GM18499 (cell line): Measurements from ENCODE around the gene OR8J1.
"Not testable (repeated sequence)": the region's sequence is repeated elsewhere in the genome, so short reads cannot be mapped to it uniquely, and the experiment has no call there.

ENCODE experiments used
- ATAC-seq: cut with Tn5 transposase; IDR thresholded peaks from one replicate; pipeline ENCODE4 v1.9.1; 2021; ENCODE audit warnings: moderate number of reproducible peaks; ENCODE audit not compliant: insufficient read depth, unreplicated experiment

Gene OR8J1

GRCh38 chr11:56353991-56354390 is at the start of gene OR8J1:
Gene OR8J1 (plus strand): TSS chr11:56354291. CDS start chr11:56360247, 5,956 bp downstream.
- ATAC-seq, result no peak

- no peak for ATAC-seq
These were observed 46.3 kb upstream of the OR8J1 start for GRCh38 chr11:56307836-56308235.

DNA sequence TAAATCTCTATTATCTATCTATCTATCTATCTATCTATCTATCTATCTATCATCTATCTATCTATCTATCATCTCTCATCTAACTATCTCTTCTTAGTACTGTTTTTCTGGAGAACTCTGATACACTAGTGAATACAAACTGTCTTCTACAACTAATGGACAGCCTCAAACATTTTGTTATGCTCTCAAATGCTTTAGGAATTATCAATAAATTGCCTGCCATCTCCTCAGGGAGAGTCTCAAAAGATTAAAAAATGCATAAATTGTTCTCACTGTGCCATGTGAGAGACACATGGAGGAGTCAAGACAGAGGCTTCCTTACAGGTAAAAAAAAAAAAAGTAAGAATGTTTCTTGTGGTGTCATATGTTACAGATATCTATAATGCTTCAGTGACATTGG is 39.2 kb upstream of the OR8J1 start, which contains the start of gene OR8K3:
Gene OR8K3 (plus strand): TSS at position 301 of the 400 bp plus-strand sequence. CDS start 3,163 bp downstream, outside the sequence.
- no peak for ATAC-seq

DNA sequence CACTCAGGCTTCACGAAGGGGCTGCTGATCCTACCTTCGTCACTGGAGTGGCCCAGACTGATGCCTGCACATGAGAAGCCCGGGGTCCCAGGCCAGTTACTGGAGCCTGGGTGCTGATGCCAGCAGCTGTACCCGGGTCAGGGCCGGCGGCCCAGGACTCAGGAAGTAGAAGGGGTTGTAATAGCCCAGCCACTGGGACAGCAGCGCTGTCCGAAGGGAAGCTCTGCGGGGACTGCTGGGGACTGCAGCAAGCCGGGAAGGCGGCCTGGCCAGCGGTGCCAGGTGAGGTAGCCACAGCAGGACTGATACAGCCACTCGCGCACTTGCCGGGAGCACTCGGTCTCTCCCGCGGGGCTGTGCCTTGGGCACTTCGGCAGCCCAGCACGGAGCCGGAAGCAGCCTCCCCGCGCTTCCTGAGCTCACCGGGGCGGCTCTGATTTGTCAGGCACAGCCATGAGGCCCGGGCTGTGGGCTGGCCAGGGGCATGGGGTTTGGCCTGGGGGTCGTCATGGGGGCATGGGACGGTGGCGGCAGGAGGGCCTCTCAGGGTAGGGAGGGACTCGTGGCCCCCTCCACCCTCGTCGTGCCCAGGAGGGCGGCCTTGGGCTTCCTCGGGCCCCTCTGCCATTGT is 22.1 kb upstream of the OR8J1 start:
- no peak for ATAC-seq

DNA sequence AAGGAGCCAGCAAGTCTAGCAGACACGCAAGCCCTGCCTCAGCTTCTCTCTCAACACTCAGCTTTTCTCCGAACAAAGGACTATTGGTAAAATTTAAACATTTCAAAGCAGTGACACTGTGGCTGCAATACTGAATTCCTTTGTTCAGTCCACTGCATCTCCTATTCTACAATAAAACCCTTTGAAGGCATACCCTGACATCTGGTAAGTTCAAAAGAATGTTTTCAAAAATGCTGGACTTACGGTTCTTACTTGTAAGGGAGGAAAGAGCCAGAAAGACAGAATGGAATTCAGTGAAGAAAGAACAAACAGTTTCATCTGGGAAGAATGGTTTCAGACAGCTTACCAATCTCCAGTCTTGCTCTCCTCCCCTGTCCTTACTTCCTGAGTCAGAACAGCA is 20.9 kb upstream of the OR8J1 start:
- ATAC-seq, result no peak

DNA sequence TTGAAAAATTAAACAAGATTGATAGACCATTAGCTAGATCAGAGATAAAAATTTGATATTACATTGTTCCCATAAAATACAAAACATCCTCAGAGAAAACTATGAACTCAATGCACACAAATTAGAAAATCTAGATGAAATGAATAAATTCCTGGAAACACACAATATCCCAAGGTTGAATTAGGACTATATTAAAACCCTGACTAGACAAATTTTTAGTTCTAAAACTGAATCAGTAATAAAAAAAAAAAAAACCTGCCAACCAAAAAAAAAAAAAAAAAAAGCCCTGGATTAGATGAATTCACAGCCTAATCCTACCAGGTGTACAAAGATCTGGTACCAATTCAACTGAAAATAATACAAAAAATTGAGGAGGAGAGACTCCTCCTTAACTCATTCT is 13.8 kb upstream of the OR8J1 start:
- ATAC-seq, result no peak

GRCh38 chr11:56345739-56346138 is 8.4 kb upstream of the OR8J1 start, which contains the start of gene OR8K1:
Gene OR8K1 (plus strand): TSS chr11:56346039. CDS start chr11:56346039, 0 bp downstream.
- ATAC-seq, result no peak

DNA sequence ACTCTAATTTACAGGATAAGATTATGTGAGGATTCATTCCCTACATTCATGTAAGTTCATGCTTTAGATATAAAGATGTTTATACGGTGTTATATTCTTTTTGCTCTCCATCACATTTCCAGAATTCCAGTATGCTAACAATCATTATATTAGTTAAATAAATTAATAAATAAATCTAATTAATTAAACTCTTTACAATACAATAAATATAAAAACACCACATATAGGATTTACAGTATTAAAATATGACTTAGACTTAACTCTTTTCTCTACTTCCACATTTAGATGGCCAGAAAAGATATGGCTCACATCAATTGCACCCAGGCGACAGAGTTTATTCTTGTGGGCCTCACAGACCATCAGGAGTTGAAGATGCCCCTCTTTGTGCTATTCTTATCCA is 21.2 kb downstream of the OR8J1 start, which contains the start of gene OR8U1:
Gene OR8U1 (plus strand): TSS at position 301 of the 400 bp plus-strand sequence. CDS start 0 bp downstream, at position 301.
- ATAC-seq, result no peak

DNA sequence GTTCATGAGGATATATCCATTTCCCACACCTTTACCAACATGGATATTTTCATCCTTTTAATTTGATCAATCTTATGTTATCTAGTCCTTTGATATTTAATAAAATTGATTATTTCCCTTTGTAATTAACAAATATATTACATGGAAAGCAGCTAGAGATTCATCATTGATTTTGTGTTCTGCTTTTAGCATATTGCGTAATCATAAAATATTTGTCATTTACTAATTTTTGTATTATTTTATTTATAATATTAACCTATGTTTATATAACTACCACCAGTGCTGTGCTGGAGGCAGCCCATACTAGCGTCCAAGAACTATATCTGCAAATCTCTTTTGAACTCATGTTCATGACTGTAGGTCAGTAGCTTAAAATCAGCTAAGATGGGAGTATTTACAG is 26.0 kb downstream of the OR8J1 start:
- ATAC-seq, result no peak

GRCh38 chr11:56394381-56394780 is 40.3 kb downstream of the OR8J1 start:
- no peak for ATAC-seq

- ATAC-seq, result no peak
These were observed 42.0 kb downstream of the OR8J1 start for GRCh38 chr11:56396047-56396446.

DNA sequence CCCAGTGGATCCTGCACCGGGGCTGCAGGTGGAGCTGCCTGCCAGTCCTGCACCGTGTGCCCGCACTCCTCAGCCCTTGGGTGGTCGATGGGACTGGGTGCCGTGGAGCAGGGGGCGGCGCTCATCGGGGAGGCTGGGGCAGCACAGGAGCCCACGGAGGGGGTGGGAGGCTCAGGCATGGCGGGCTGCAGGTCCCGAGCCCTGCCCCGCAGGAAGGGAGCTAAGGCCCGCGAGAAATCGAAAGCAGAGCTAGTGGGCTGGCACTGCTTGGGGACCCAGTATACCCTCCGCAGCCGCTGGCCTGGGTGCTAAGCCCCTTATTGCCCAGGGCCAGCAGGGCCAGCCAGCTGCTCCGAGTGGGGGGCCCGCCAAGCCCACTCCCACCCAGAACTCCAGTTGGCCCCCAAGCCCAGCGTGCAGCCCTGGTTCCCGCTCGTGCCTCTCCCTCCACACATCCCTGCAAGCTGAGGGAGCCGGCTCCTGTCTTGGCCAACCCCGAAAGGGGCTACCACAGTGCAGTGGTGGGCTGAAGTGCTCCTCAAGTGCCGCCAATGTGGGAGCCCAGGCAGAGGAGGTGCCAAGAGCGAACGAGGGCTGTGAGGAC is 47.9 kb downstream of the OR8J1 start:
- ATAC-seq, result not testable (repeated sequence)

GRCh38 chr11:56404393-56404792 is 50.3 kb downstream of the OR8J1 start:
- no peak for ATAC-seq

GRCh38 chr11:56410801-56411200 is 56.7 kb downstream of the OR8J1 start:
- no peak for ATAC-seq
